NCI-H510A (cell line): Measurements from ENCODE around the gene RUBCNL.
"Not testable (repeated sequence)": the region's sequence is repeated elsewhere in the genome, so short reads cannot be mapped to it uniquely, and the experiment has no call there.

Source experiments
- DNase-seq: peaks from one replicate; lab custom pipeline; 2025; lab: John Stamatoyannopoulos, UW

Gene RUBCNL, protein sequence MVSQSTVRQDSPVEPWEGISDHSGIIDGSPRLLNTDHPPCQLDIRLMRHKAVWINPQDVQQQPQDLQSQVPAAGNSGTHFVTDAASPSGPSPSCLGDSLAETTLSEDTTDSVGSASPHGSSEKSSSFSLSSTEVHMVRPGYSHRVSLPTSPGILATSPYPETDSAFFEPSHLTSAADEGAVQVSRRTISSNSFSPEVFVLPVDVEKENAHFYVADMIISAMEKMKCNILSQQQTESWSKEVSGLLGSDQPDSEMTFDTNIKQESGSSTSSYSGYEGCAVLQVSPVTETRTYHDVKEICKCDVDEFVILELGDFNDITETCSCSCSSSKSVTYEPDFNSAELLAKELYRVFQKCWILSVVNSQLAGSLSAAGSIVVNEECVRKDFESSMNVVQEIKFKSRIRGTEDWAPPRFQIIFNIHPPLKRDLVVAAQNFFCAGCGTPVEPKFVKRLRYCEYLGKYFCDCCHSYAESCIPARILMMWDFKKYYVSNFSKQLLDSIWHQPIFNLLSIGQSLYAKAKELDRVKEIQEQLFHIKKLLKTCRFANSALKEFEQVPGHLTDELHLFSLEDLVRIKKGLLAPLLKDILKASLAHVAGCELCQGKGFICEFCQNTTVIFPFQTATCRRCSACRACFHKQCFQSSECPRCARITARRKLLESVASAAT

DNA sequence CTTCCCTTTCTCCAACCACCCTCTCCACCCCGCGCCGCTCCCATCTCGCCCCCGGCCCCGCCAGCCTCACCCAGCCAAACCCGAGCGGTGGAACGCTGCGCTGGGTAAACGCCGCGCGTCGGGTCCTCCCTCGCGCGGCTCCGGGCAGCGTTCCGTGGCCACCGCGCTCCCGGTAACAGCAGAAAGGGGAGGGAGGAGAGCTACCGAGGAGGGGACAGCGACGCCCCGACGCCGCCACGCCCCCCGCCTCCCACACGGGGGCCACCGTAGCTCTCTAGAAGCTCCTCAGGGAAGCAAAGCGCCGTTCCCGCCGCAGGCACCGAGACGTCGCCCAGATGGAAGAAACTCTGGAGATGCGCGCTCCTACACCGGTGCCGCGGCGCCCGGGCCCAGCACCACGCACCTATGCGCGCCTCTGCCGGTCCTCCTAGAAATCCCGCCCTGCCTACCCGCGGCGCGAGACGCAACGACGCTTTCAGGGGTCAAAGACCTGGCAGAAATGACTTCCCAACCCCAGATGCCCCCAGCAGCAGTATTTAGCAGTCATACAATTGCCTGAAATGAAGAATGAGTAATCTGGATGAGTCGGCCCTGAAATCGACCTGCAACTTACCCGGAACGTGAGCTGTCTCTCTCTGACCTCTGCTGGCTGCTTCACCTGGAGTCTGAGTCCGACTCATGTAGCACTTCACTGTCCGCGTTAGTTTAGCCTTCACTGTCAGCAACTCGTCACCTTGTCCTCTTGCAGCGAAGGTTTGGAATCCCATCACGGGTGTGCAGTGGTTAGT is at the start of gene RUBCNL:
RUBCNL (minus strand) TSS at position 189 of the 788 bp plus-strand sequence. CDS start 14,777 bp downstream, outside the sequence.
- DNase-seq, result no peak

DNA sequence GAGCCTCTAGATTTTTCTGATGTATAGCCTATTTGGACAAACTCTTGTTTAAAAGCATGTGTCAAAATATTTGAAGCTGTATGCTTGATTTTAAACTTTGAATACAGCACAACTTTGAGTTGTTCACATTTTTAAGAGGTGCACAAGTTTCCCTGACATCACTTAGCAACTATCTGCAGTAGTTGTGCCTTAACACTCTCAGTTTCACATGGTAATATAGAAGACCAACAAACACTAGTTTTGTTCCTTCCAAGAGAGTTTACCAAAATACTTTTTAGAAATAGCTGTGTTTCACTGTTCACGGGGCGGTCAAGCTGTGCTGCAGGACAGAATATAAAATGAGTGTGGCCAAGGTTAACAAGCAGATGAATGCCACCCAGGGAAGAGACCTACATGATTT is 42.5 kb upstream of the RUBCNL start:
- DNase-seq, result not testable (repeated sequence)

DNA sequence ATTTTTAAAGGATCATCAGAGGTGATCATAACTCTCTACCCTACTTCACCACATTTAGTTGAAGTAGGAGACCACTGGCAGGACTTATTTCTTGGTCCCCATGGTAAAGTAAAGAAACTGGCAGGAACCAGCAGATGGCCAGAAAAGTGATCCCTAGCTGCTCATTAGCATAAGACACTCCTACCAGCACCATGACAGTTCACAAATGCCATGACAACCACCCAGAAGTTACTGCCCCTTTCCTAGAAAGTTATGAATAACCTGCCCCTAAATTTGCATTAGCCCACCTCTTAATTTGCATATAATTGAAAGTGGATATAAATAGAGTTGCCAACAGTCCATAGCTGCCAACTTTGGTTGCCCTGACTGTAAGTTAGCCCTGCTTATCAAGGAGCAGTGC is 18.4 kb upstream of the RUBCNL start:
- no peak for DNase-seq

DNA sequence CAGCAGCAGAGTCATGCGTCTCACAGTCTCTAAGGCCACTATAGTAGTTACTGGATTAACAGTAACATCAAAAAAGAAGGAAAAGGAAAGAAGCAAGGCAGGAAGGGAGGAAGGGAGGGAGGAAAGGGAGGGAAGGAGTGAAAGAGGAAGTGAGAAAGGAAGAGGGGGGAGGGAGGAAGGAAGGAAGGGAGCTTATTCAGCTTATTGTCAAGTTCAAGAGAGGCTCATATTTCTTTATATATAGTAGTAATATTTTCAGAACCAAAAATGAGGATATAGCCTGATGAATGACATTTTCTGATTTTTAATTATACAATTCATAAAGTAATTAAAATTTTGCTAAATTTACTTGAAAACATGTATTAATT is 17.7 kb upstream of the RUBCNL start:
- no peak for DNase-seq

DNA sequence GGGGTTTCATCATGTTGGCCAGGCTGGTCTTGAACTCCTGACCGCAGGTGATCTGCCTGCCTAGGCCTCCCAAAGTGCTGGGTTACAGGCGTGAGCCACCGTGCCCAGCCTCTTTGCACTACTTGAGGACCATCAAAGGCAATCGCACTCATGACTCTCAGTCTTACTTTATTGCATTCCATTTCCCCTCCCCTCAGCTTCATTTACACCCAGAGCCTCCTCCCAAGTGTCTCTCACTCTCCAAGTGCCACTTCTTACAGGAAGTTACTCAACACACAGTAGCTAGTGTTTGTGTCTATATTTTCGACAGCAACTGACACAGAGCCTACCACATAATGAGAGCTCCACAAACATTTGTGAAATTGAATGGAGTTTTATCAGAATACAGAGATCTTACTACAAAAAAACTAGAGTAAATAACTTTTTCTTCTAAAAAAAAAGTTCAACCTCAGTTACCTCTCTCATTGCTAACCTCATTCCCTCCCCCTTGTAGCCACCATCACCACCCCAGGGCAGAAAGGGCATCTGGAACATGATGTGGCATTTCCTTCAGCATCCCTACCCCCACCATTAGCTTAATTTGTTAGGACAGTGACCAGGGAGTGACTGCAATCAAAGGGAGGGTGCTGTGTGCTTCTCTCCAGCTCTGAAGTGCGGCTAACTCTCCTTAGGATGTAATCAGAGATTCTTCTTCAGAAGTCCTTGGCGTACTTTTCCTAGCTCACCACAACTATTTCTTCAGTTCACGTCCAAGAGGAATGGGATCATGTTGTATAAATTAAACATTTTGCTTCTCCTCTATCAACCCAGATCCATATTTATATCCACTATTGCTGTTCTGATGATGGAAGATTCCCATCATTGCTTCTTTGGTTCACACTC is 17.0 kb upstream of the RUBCNL start:
- no peak for DNase-seq

DNA sequence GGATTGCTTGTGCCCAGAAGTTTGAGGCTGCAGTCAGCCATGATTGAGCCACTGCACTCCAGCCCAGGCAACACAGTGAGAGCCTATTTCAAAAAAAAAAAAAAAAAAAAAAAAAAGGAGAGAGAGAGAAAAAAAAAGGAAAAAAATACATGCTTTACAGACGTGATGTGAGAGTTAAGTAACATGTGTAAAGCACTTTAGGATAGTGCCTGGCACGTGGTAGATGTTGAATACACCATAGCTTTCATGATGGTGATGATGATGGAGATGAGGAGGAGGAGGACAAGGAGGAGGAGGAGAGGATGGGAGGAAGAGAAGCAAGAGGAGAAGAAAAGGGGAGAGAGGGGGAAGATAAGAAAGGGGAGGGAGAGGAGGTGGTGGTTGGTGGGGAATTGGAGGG is 15.1 kb upstream of the RUBCNL start:
- DNase-seq, result no peak

DNA sequence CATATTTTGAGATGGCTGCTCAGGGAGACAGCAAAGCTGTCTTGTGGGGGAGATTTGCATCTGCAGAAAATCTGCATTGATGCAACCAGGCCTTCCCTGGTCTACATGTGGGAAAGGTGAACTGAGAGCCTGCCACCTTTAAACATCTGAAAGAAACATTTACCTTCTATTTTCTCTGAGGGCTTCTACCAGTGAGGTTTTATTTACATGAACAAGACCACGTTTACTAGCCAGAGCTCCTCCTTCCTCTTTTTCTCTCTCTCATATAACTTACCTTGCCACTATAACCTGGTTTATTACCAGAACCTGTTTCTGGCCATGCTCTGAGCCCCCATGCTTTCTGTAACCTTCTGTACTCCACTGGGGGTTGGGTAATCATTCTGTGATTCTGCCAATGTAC is 14.4 kb upstream of the RUBCNL start:
- no peak for DNase-seq

DNA sequence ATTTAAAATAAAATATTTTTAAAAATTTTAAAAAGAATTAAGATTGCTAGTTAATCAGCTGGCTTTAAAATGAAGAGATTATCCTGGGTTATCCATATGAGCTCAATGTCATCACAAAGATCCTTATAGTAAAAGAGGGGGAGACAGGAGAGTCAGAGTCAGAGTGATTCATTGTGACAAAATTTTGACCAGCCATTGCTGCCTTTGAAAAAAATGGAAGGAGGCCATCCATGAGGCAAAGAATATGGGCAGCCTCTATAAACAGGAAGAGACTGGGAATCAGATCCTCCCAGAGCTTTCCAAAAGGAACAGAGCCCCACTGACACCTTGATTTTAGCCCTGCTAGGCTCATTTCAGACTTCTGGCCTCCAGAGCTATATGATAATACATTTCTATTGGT is 9.3 kb upstream of the RUBCNL start:
- DNase-seq, result no peak

DNA sequence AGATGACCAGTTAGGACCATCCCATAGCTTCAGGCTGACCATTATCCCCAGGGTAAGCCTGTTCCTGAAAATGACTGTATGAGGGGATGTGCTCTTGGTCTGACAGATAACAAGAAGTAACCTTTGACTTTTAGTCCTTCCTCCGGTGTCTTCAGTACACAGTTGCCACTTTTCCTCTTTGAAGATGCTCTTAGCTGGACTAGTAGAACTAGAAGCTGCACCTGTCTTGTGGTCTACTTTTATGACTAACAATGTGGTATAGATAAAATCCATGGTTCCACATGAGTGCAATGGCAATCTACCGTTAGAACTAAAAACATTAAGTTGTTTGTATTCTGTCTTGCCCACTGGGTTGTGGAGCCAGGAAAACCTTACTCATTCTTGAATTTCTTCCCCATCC is 5.9 kb upstream of the RUBCNL start:
- DNase-seq, result no peak

DNA sequence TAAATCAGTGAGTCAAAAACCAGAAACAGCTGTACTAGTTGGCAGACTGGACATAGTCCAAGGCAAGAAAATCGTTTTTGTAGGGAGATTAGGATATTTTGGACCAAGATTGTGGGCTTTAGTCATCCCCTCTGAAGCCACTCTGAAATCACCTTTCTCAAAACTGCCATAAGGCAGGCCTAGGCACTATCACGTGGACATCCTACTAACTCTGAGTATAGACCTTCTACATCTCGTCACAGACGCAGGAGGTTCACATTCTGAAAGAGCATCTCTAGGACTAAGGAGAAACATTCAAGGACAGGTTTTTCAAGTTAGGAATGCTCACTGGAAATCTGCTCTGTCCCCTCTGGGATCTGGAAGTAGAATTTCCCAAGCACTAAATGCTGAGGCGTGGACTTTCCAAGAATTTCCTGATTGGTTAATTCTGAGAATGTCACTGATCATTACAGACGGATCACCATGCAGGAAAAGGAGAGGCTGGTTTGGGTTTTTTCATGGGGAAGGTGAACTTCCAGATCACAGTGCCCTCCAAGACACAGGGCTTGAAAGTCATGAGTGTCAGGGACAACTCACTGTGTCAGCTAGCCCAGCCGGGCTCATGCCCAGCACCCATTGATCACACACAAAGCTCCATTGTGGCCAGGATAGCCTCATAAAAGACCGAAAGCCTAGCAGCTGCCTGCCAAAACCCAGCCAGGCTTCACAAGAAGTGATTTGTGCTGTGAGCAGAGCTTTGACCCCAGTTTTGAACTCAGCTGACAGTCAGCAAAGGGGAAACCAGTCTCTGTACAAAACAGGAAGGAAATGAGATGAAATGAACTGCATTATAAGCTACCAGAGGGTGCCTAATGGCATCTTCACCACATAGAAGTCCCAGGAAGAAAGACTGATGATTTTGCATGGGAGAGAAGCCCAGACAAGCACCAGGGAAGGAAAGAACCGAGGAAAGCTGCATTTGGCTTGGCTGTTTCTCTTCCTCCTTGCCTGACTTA is 2.7 kb upstream of the RUBCNL start:
- no peak for DNase-seq

DNA sequence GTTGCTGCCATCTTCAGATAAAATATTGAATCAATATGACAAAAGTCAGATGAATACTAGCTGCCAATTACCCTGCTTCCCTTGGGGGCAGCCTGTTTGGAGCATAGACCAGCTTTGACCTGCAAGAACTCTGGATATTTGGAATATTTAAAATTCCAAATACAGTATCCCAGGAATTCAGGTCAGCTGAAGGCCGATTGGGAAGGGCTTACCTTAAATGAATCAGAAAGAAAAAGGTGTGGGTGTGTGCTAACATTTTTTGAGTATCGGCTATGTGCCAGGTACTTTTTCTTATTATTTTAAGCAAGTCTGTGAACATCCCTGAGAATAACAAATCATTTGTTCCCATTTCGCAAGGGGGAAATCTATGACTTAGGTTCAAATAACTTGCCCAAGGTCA is 1.8 kb upstream of the RUBCNL start:
- DNase-seq, result no peak

DNA sequence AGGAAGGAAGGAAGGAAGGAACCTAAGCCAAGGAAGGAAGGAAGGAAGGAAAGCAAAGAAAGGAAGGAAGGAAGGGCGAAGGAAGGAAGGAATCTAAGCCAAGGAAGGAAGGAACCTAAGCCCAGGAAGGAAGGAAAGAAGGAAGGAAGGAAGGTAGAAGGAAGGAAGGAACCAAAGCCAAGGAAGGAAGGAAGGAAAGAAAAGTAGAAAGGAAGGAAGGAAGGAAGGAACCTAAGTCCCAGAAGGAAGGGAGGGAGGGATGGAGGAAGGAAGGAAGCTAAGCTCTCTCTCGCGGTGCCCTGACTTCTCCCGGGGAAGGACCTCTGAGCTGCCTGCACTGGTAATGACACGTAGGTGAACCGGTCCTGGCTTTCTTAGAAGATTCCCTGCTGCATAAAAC is 1.3 kb upstream of the RUBCNL start:
- DNase-seq, result no peak

DNA sequence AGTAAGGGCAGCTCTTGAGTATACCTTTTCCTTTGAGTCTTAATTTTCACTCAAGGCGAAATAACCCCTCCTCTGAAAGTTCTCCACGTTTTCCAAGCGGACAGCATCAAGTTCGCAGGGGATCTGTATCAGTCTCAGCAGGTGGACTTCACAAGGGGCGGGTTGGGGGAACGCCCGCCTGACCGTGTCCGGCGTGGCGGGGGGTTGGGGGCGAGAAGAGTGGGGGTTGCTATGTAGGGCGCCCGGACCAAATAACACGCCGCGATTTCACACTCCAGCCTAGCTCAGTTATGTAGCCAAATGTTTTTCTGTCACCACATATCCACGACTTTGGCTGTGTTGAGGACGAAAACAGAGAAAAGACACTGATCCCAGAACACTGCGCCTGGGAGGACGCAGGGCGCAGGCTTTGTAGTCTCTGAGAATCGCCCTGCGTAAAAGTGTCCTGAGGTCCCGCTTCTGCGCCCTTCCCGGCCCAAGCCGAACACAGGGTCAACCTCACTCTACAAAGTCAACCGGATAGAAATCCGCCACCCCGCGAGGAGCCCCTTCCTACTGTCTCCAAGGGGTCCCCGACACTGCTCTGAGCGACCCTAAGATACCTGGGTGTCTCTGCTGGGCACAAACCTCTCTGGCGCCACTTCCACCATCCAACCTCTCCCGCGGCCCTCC is 524 bp downstream of the RUBCNL start:
- no peak for DNase-seq

DNA sequence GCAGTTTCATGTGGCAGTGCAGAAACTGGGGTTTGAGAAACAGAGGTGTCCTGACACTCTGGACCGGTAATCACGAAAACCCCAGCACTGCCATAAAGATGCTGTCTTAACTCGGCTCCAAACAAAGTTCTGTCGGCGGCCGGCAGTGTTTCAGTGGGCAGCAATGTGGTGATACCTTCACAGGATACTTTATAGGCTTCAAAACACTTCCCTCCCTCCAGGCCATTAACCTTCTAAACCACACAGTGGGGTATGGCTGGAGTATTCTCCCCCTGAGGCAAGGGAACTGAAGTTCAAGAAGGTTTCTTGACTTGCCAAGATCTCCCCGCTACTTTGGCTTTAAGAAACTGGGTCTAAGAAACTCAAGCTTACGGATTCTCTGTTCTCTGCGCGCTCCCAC is 1.1 kb downstream of the RUBCNL start:
- no peak for DNase-seq

DNA sequence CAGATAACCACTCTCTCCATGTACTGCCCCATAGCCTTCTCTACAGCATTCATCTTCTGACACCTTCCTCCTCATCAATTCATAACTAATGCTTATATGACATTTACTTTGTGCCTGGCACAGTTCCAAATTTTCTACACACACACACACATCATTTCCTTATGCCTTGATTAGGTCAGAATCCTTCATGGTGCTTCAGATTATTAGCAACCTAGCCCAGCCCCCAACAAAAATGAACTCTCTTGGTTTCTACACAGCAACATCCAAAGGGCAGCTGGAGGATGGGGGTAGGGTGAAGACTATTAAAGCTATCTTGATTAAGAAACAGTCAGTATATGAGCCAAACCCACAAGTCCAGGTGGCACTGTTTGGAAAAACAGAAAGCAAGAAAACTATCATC is 3.7 kb downstream of the RUBCNL start:
- DNase-seq, result no peak

DNA sequence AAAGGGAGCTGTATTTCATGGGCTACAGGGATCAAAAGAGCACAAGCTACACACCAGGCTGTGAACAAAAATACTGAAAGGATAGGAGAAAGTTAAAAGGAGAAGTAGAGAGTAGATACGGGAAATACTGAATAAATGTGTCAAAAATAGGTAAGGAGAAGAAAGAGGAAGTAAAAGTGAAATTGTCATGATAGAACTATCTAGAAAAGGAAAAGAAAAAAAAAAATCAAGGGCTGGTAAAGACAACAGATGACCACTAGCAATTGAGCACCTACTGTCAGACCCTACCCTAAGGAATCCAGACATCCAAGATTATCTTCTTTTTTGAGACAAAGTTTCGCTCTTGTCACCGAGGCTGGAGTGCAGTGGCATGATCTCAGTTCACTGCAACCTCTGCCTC is 4.8 kb downstream of the RUBCNL start:
- DNase-seq, result no peak

DNA sequence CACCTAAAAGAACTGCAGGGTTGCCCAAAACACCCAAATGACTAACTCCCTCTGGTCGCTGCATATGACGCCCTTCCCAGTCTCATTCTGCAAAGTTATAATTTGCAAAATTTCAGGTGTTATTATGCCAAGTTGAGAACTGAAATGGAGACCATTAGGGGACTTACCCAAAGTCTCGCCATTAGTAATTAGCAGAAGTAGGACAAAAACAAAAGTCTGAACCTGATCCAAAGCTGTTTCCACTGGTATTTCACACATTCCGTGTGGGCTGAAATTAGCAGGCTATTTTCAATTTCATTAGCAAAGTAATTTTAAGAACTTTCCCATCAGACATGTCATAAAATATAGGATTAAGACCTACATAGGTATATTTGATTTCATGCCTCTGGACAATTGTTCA is 6.8 kb downstream of the RUBCNL start:
- no peak for DNase-seq

DNA sequence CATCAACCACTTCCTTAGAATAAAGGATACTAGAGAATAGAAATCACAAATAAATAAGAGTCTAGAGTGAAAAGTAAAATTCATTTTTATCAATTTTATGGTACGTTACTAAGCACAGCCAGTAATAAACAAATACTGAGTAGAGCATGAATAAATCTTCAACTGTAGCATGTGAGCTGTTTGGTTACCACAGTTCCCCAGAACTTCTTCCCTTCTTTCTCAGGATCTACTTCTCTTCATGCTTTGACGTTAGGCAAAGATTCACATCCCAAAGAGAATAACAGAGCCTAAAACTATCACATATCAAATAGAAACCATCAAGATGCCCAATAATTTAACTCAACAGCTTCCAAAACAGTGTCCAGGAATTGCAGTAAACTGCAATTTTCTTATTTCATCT is 7.4 kb downstream of the RUBCNL start:
- DNase-seq, result no peak

DNA sequence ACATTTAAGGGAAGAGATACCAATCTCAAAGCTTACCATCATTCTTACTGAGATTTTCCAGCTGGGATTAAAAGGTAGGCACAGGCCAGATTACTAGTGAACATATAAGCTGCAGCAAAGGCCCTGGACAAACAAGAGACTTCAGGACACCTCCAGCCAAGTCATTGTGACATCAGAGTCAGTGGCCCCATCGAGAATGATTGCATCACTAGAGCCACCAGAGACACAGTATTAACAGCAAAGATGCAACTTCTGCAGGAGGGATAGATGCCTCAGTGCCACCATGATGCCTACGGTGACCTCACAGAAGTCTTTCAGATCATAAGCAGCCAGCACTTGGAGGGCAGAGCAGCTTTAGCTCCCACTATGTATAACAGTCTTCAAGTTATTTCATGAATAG is 8.6 kb downstream of the RUBCNL start:
- no peak for DNase-seq

DNA sequence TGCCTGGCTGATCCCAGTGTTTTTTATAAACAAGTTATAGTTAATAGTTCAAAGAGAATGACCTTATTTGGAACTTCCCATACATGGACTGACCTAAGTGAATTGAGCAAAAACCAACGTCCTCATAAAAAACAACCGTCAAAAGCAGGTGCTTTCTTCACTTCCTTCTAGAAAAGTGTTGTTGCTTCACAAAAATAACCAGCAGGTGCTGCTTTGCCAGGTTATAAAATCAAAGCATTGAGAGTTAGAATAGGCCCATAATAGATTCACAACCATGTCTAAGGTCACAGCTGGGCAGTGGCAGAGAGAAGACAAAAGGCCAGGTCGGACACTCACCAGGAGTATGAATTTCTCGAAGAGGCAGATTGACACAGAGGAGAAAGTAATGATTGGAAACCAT is 9.5 kb downstream of the RUBCNL start:
- no peak for DNase-seq
